DND-41 (cell line): ENCODE results near the gene AP1S3.

ENCODE experiments used
- CTCF ChIP-seq: IDR thresholded peaks from 2 replicates; pipeline ENCODE4 v1.5.1; 2012; ENCODE audit warnings: borderline replicate concordance, low read length, moderate library complexity, mild to moderate bottlenecking; ENCODE audit not compliant: poor library complexity, severe bottlenecking; ENCODE audit errors: extremely low read depth
- EZH2 ChIP-seq: IDR thresholded peaks from 3 replicates; pipeline ENCODE4 v1.6.1; 2012; ENCODE audit warnings: borderline replicate concordance, low read depth, mild to moderate bottlenecking, moderate library complexity, low read length, inconsistent platforms; ENCODE audit not compliant: severe bottlenecking

- TF ChIP-seq CTCF (no peak), EZH2 (no peak)
These were observed 15.0 kb upstream of the AP1S3 start for GRCh38 chr2:223852281-223852795.
